H9 (cell line): ENCODE data around the gene TMCO4. TPM values are rescaled to one million over a fixed set of nuclear protein-coding genes. Genes with fewer than 3 reads are reported as not detected.

ENCODE experiments used
- DNase-seq: peaks from one replicate; pipeline ENCODE4 v3.0.0-alpha.2; 2017
- H2AFZ ChIP-seq: one replicate; pipeline ENCODE4 v1.6.1; 2013; ENCODE audit warnings: mild to moderate bottlenecking, low read length, control low read depth, moderate library complexity
- H2AK5ac ChIP-seq: 2 replicates; pipeline ENCODE4 v1.6.1; 2013; ENCODE audit warnings: low read length, control low read depth, mixed read lengths; ENCODE audit not compliant: insufficient read length
- H2BK120ac ChIP-seq: one replicate; pipeline ENCODE4 v1.6.1; 2013; ENCODE audit warnings: low read depth, mild to moderate bottlenecking, low read length, control low read depth, inconsistent platforms; ENCODE audit not compliant: poor library complexity, severe bottlenecking
- H2BK12ac ChIP-seq: 2 replicates; pipeline ENCODE4 v1.6.1; 2013; ENCODE audit warnings: low read length, control low read depth, mixed read lengths, low read depth; ENCODE audit not compliant: insufficient read length
- H2BK15ac ChIP-seq: 2 replicates; pipeline ENCODE4 v1.6.1; 2013; ENCODE audit warnings: low read depth, low read length, control low read depth
- H2BK20ac ChIP-seq: one replicate; pipeline ENCODE4 v1.6.1; 2013; ENCODE audit warnings: low read depth, mild to moderate bottlenecking, low read length, control low read depth, inconsistent platforms; ENCODE audit not compliant: poor library complexity, severe bottlenecking
- H2BK5ac ChIP-seq: 2 replicates; pipeline ENCODE4 v1.6.1; 2013; ENCODE audit warnings: low read length, control low read depth, mixed read lengths; ENCODE audit not compliant: insufficient read length
- H3K14ac ChIP-seq: 2 replicates; pipeline ENCODE4 v1.6.1; 2013; ENCODE audit warnings: low read length, control low read depth; ENCODE audit not compliant: insufficient read depth
- H3K18ac ChIP-seq: 2 replicates; pipeline ENCODE4 v1.6.1; 2013; ENCODE audit warnings: low read depth, mild to moderate bottlenecking, mixed read lengths, low read length, control low read depth; ENCODE audit not compliant: insufficient read length
- H3K23ac ChIP-seq: 2 replicates; pipeline ENCODE4 v1.6.1; 2013; ENCODE audit warnings: low read length, control low read depth, mixed read lengths, low read depth; ENCODE audit not compliant: insufficient read length
- H3K23me2 ChIP-seq: 2 replicates; pipeline ENCODE4 v1.6.1; 2013; ENCODE audit warnings: low read depth, mild to moderate bottlenecking, mixed read lengths, low read length, control low read depth; ENCODE audit not compliant: insufficient read length, poor library complexity, severe bottlenecking
- H3K27ac ChIP-seq: 2 replicates; pipeline ENCODE4 v1.5.1; 2013; ENCODE audit warnings: low read length, control low read depth, mixed read lengths, low read depth; ENCODE audit not compliant: insufficient read length
- H3K27me3 ChIP-seq: 2 replicates; pipeline ENCODE4 v1.6.1; 2013; ENCODE audit warnings: low read length, control low read depth, inconsistent platforms; ENCODE audit not compliant: insufficient read depth
- H3K4ac ChIP-seq: 2 replicates; pipeline ENCODE4 v1.6.1; 2013; ENCODE audit warnings: low read depth, mild to moderate bottlenecking, control low read depth, inconsistent platforms, low read length, moderate library complexity
- H3K4me1 ChIP-seq: 2 replicates; pipeline ENCODE4 v1.6.1; 2013; ENCODE audit warnings: low read length, control low read depth, inconsistent platforms; ENCODE audit not compliant: insufficient read depth
- H3K4me2 ChIP-seq: 2 replicates; pipeline ENCODE4 v1.6.1; 2013; ENCODE audit warnings: low read length, control low read depth, mixed read lengths; ENCODE audit not compliant: insufficient read length, insufficient read depth
- H3K56ac ChIP-seq: 2 replicates; pipeline ENCODE4 v1.6.1; 2013; ENCODE audit warnings: low read depth, mild to moderate bottlenecking, mixed read lengths, low read length, control low read depth; ENCODE audit not compliant: insufficient read length
- H3K79me1 ChIP-seq: 2 replicates; pipeline ENCODE4 v1.6.1; 2013; ENCODE audit warnings: low read depth, mild to moderate bottlenecking, moderate library complexity, low read length, control low read depth, inconsistent platforms; ENCODE audit not compliant: insufficient read depth, poor library complexity, severe bottlenecking
- H3K79me2 ChIP-seq: 2 replicates; pipeline ENCODE4 v1.6.1; 2013; ENCODE audit warnings: low read length, control low read depth, inconsistent platforms; ENCODE audit not compliant: insufficient read depth
- H3K9ac ChIP-seq: 2 replicates; pipeline ENCODE4 v1.6.1; 2013; ENCODE audit warnings: low read length, control low read depth, mixed read lengths; ENCODE audit not compliant: insufficient read length; ENCODE audit errors: extremely low read depth
- H3K9me3 ChIP-seq: one replicate; pipeline ENCODE4 v1.6.1; 2013; ENCODE audit warnings: low read depth, low read length, inconsistent platforms; ENCODE audit not compliant: control insufficient read depth
- H3T11ph ChIP-seq: one replicate; pipeline ENCODE4 v1.6.1; 2013; ENCODE audit warnings: mild to moderate bottlenecking, low read length, control low read depth, inconsistent platforms
- H4K20me1 ChIP-seq: one replicate; pipeline ENCODE4 v1.6.1; 2013; ENCODE audit not compliant: control insufficient read depth, insufficient read length, insufficient read depth
- H4K5ac ChIP-seq: 2 replicates; pipeline ENCODE4 v1.6.1; 2013; ENCODE audit warnings: low read depth, mild to moderate bottlenecking, mixed read lengths, low read length, control low read depth; ENCODE audit not compliant: insufficient read length
- H4K8ac ChIP-seq: replicated peaks from 2 replicates; pipeline ENCODE4 v1.6.1; 2013; ENCODE audit warnings: low read length, control low read depth, mixed read lengths, low read depth; ENCODE audit not compliant: insufficient read length
- H4K91ac ChIP-seq: 2 replicates; pipeline ENCODE4 v1.6.1; 2013; ENCODE audit warnings: low read depth, mild to moderate bottlenecking, moderate library complexity, mixed read lengths, low read length, control low read depth; ENCODE audit not compliant: insufficient read length
- H3K27ac Mint-ChIP-seq, 3 experiments: 2 replicates in 2 of 3; 3 replicates in 1 of 3; pipeline ENCODE4 v1.8.0; 2020 to 2021; ENCODE audit warnings: mixed read lengths in 3 of 3, mild to moderate bottlenecking in 1 of 3, moderate library complexity in 1 of 3
- H3K27me3 Mint-ChIP-seq: 2 replicates; pipeline ENCODE4 v1.8.0; 2021; ENCODE audit warnings: low read depth, mild to moderate bottlenecking, moderate library complexity, mixed read lengths
- H3K36me3 Mint-ChIP-seq, 3 experiments: 2 replicates in 2 of 3; 3 replicates in 1 of 3; pipeline ENCODE4 v1.8.0; 2020 to 2021; ENCODE audit warnings: low read depth in 3 of 3, mixed read lengths in 3 of 3; ENCODE audit not compliant: insufficient read depth in 1 of 3
- H3K4me1 Mint-ChIP-seq, 2 experiments: 2 replicates each; pipeline ENCODE4 v1.8.0; 2020; ENCODE audit warnings: mixed read lengths in 2 of 2
- H3K4me3 Mint-ChIP-seq, 2 experiments: 2 replicates in 1 of 2; 3 replicates in 1 of 2; pipeline ENCODE4 v1.8.0; 2020 to 2021; ENCODE audit warnings: mild to moderate bottlenecking in 2 of 2, mixed read lengths in 2 of 2, moderate library complexity in 1 of 2
- H3K9me3 Mint-ChIP-seq, 2 experiments: 2 replicates in 1 of 2; 3 replicates in 1 of 2; pipeline ENCODE4 v1.8.0; 2020; ENCODE audit warnings: mild to moderate bottlenecking in 2 of 2, mixed read lengths in 2 of 2, moderate library complexity in 1 of 2
- WGBS: extraction: QIAGEN DNeasy Blood & Tissue Kit; methylation state at CpG from one replicate; pipeline ENCODE4 v1.1.7; 2013; ENCODE audit warnings: missing lambda C conversion rate, low lambda C conversion rate, mixed read lengths; ENCODE audit not compliant: insufficient read length; ENCODE audit errors: extremely low coverage; 5-methylcytosine and 5-hydroxymethylcytosine counted together
- total RNA-seq: library from RNA; stranded (reverse); gene quantifications from 2 replicates; pipeline ENCODE4 v1.2.1, GENCODE V29; 2021
- TF ChIP-seq, protein P1 (sequence below): fragments of 200-600 bp; sonication (generic); conservative IDR thresholded peaks from 3 replicates; pipeline ENCODE4 v1.8.0; 2021; ENCODE audit warnings: antibody characterized with exemption, mild to moderate bottlenecking

Gene TMCO4
- total RNA-seq, 1 experiment from 2014 or later, result 4.0 TPM

- H3K36me3 Mint-ChIP-seq, result peaks cover 4 to 6% (median 4%) of the 10 kb centered on the region in 3 experiments; a peak in 4 of 7 replicates
- Histone ChIP-seq H3K14ac (no peak overlapping the region), H3K4me1 (no peaks in the 10 kb centered on the region), H3K23ac (no peak overlapping the region), H4K20me1 (no peaks in the 10 kb centered on the region), H3K79me2 (no peaks in the 10 kb centered on the region), H3K56ac (no peak overlapping the region), H4K8ac (no peak overlapping the region), H3K4ac (no peak overlapping the region), H3K4me2 (no peak overlapping the region), H4K5ac (no peak overlapping the region), H3K18ac (no peak overlapping the region), H3K27me3 (peaks cover 10% of the 10 kb centered on the region; the same call in 1 of the 2 replicates), H3T11ph (no peak overlapping the region), H2AFZ (no peak overlapping the region), H3K23me2 (no peaks in the 10 kb centered on the region), H3K9ac (no peak overlapping the region), H2BK20ac (no peak overlapping the region), H2AK5ac (no peak overlapping the region), H2BK120ac (no peak overlapping the region), H4K91ac (no peak overlapping the region), H2BK15ac (no peak overlapping the region), H3K27ac (no peak overlapping the region), H3K9me3 (no peaks in the 10 kb centered on the region), H2BK12ac (no peak overlapping the region), H2BK5ac (no peak overlapping the region), H3K79me1 (no peaks in the 10 kb centered on the region)
- peaks cover 51% of the 10 kb centered on the region for H3K27me3 Mint-ChIP-seq
- peaks cover 9% of the 10 kb centered on the region in 2 experiments; a peak in 4 of 5 replicates for H3K9me3 Mint-ChIP-seq
- H3K4me1 Mint-ChIP-seq, result peaks cover 17 to 25% of the 10 kb centered on the region in 2 experiments
- H3K27ac Mint-ChIP-seq, result no peak overlapping the region
- TF ChIP-seq, protein P1, sequence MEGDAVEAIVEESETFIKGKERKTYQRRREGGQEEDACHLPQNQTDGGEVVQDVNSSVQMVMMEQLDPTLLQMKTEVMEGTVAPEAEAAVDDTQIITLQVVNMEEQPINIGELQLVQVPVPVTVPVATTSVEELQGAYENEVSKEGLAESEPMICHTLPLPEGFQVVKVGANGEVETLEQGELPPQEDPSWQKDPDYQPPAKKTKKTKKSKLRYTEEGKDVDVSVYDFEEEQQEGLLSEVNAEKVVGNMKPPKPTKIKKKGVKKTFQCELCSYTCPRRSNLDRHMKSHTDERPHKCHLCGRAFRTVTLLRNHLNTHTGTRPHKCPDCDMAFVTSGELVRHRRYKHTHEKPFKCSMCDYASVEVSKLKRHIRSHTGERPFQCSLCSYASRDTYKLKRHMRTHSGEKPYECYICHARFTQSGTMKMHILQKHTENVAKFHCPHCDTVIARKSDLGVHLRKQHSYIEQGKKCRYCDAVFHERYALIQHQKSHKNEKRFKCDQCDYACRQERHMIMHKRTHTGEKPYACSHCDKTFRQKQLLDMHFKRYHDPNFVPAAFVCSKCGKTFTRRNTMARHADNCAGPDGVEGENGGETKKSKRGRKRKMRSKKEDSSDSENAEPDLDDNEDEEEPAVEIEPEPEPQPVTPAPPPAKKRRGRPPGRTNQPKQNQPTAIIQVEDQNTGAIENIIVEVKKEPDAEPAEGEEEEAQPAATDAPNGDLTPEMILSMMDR, result no peak
- no CpG with 5 or more reads among the region's 6 CpGs for WGBS
- H3K4me3 Mint-ChIP-seq, result no peak overlapping the region
- DNase-seq, result no peak
These were observed 5.1 kb upstream of the TMCO4 start for GRCh38 chr1:19804831-19805251.
